ENCODE measurements around the gene RPS15. TPM values are rescaled to one million over a fixed set of nuclear protein-coding genes. Genes with fewer than 3 reads are reported as not detected.

The RPS15 gene
- 380 and 504 TPM in 2 replicates for total RNA-seq

GRCh38 chr19:1438035-1438932 lies at the start of gene RPS15:
TSS of gene RPS15 (plus strand) at chr19:1438396. CDS start at chr19:1438426, 30 bp downstream.

DNA sequence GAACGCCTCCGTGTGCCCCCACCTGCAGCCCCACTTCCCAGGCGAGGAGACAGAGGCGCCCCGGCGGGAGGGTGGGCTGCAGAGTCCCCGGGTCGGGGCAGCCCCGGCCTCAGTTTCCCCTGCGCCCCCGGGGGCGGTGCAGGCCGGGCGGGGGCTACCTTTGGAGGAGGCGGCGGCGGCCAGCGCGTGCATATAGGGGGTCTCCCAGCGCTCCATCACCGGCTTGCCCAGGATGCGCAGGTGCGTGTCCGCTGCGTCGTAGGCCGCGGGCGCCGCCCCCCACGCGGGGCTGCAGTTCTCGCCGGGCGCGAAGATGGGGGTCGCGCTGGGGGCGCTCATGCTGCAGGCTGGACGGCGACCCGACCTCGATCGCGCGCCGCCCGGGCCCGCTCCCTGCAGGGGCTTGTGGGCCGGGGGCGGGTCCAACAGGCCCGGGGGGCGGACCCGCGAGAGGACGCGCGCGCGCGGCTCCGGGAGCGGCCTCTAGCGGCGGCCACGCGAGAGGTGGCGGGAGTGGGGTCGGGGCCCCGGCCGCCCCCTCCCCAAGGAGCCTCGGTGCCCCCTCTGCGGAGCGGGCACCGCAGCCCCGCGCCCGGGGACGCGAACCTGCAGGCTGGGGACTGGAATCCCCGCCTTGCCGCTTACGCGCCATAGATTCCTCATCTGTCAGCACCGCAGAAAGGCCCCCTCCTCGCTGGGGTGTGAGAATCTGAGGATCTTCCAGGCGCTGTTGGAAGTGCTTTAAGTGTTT lies 36.9 kb upstream of the RPS15 start, which contains the start of gene GAMT:
TSS of gene GAMT (minus strand) at position 405 of the 751 bp plus-strand sequence. CDS start at position 339, 66 bp downstream.

GRCh38 chr19:1407528-1408299 lies 30.5 kb upstream of the RPS15 start, which contains the start of gene DAZAP1:
TSS of gene DAZAP1 (plus strand) at chr19:1407586. CDS start at chr19:1407774, 188 bp downstream.

GRCh38 chr19:1449467-1450442 lies 11.6 kb downstream of the RPS15 start, which contains the start of gene APC2:
TSS of gene APC2 (plus strand) at chr19:1450121. CDS start at chr19:1453002, 2,881 bp downstream.

DNA sequence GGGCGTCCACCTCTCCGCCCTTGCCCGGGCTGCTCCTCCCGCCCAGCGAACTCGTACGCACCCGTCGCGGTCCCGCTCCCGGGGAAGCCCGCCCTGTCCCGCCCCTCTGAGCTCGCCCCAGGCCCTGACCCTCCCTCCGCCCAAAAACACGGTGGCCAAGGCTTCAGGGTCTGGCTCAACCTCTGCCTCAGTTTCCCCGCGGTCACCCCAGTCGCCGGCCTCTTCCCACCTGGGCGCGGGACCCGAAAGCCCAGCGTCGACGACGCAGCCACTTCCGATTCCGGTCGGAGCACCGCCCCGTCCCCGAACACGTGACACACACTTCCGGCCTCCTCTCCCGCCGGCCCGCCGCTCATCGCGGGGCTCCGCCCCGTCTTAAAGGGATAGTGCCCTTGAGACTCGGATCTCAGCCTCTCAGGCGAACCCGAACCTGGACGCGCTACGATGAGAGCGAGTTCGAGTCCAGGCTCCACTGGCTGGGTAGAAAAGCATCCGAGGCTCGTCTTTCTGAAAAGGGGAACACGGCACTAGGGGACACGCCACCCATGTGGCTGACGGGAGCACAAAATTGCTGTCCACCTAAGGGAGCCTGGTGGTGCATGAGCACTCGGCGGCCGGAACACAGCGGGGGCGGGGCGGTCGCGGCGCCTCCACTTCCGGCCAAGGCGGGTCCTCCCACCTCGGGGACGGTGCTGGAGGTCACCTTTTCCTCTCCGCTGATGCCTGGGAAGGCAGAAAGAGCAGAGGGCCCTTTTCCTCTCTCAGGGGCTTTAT lies 40.9 kb downstream of the RPS15 start, which contains the start of gene C19orf25:
TSS of gene C19orf25 (minus strand) at position 282 of the 774 bp plus-strand sequence. CDS start 312 bp downstream, outside the sequence.

Other genes with a start within 250 kb of the RPS15 start
- 88.2 and 94.2 TPM in 2 replicates for gene STK11, start 232.6 kb upstream of the RPS15 start, total RNA-seq
- 1.3 and 1.6 TPM in 2 replicates for gene CBARP, start 200.4 kb upstream of the RPS15 start, total RNA-seq
- 46.3 and 51.7 TPM in 2 replicates for gene ATP5F1D, start 196.6 kb upstream of the RPS15 start, total RNA-seq
- gene MIDN, start 189.8 kb upstream of the RPS15 start, total RNA-seq = 12.7 and 16.3 TPM in 2 replicates
- gene CIRBP, start 169.1 kb upstream of the RPS15 start, total RNA-seq = 76.5 and 167 TPM in 2 replicates
- gene FAM174C, start 162.9 kb upstream of the RPS15 start, total RNA-seq = 12.8 and 25.1 TPM in 2 replicates
- gene EFNA2, start 152.5 kb upstream of the RPS15 start, total RNA-seq = 0.09 and 0.18 TPM in 2 replicates
- 61.5 and 62.4 TPM in 2 replicates for gene NDUFS7, start 54.5 kb upstream of the RPS15 start, total RNA-seq
- gene GAMT, start 36.9 kb upstream of the RPS15 start, total RNA-seq = 14.8 and 23.2 TPM in 2 replicates
- 58.0 and 63.1 TPM in 2 replicates for gene DAZAP1, start 30.8 kb upstream of the RPS15 start, total RNA-seq
- gene APC2, start 11.7 kb downstream of the RPS15 start, total RNA-seq = 0.09 TPM in 2 replicates
- gene C19orf25, start 40.8 kb downstream of the RPS15 start, total RNA-seq = 15.6 and 21.6 TPM in 2 replicates
- gene PCSK4, start 52.0 kb downstream of the RPS15 start, total RNA-seq = 0.81 and 1.0 TPM in 2 replicates
- 0.75 and 0.99 TPM in 2 replicates for gene REEP6, start 52.8 kb downstream of the RPS15 start, total RNA-seq
- gene ADAMTSL5, start 74.6 kb downstream of the RPS15 start, total RNA-seq = 0.18 and 1.1 TPM in 2 replicates
- not detected in 2 replicates for gene PLK5, start 85.7 kb downstream of the RPS15 start, total RNA-seq
- 67.0 and 70.2 TPM in 2 replicates for gene MEX3D, start 129.9 kb downstream of the RPS15 start, total RNA-seq
- 108 and 110 TPM in 2 replicates for gene MBD3, start 154.5 kb downstream of the RPS15 start, total RNA-seq
- 74.2 and 84.3 TPM in 2 replicates for gene UQCR11, start 167.1 kb downstream of the RPS15 start, total RNA-seq
- 111 and 115 TPM in 2 replicates for gene TCF3, start 214.2 kb downstream of the RPS15 start, total RNA-seq

Data from endothelial cell of coronary artery (primary cell).